Measurements from ENCODE around the gene CENPP.

- TF ChIP-seq POLR2AphosphoS5 (IDR thresholded peaks at IDR 0.05; ENCODE audit: low read depth, low read length) (no peak), POLR2A (IDR thresholded peaks at IDR 0.05; ENCODE audit: low read depth, low read length) (no peak)
These were observed 283.2 kb downstream of the CENPP start for GRCh38 chr9:92608909-92609445.
